ENCODE measurements around the gene MAGEL2. TPM values are rescaled to one million over a fixed set of nuclear protein-coding genes. Genes with fewer than 3 reads are reported as not detected.

The MAGEL2 gene
- total and polyA plus RNA-seq, 4 experiments from 2014 or later, result not detected

DNA sequence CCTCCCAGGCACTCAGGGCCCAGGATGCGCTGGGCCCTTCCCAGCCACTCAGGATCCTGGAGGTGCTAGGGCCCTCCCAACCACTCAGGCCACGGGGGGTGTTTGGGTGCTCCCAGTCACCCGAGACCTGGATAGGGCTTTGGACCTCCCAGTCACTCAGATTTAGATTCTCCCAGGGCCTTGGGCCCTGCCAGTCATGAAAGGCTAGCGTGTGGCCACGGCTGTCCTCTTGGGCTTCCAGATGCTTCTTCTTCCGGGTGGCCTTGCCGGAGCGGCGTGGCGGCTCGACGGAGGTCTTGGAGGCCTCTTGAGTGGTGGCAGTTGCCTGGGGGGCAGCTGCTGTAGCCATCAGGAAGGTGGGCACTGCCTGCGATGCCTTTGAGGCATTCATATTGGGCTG is 2.8 kb downstream of the MAGEL2 start:
- no peaks in the 10 kb centered on the region for H3K9me3 ChIP-seq (ENCODE audit: control insufficient read depth in 1 of 2, low read length in 2 of 2)
- no peak for DNase-seq
- H3K9me3 Mint-ChIP-seq, result no peaks in the 10 kb centered on the region
- no peaks in the 10 kb centered on the region for H3K36me3 ChIP-seq (ENCODE audit: insufficient read depth, low read length)
- H3K4me3 ChIP-seq (ENCODE audit: low read length in 2 of 2), result no peak overlapping the region
- no peaks in the 10 kb centered on the region for H3K27me3 ChIP-seq (ENCODE audit: insufficient read depth, low read length)
- H3K4me3 Mint-ChIP-seq, result no peak overlapping the region
- no peak overlapping the region for H3K27ac Mint-ChIP-seq
- intact Hi-C loops (cut with micrococcal nuclease), result no loop called here
- H3K36me3 Mint-ChIP-seq, result no peaks in the 10 kb centered on the region
- H3K27me3 Mint-ChIP-seq, result peaks cover 2 to 4% of the 10 kb centered on the region in 2 donors
- H3K4me1 ChIP-seq (ENCODE audit: insufficient read depth, low read length), result no peaks in the 10 kb centered on the region
- ChIA-PET CTCF (ENCODE audit: partially characterized antibody) (interaction anchor here (2.7 kb wide), 1 partner anchor 1856 kb away, joined by 17 read pairs; no protein-coding TSS in a partner anchor), POLR2A (ENCODE audit: partially characterized antibody) (no interaction called here)
- no peaks in the 10 kb centered on the region for H3K4me1 Mint-ChIP-seq
- no peak overlapping the region for H3K27ac ChIP-seq (ENCODE audit: low read depth, low read length)

DNA sequence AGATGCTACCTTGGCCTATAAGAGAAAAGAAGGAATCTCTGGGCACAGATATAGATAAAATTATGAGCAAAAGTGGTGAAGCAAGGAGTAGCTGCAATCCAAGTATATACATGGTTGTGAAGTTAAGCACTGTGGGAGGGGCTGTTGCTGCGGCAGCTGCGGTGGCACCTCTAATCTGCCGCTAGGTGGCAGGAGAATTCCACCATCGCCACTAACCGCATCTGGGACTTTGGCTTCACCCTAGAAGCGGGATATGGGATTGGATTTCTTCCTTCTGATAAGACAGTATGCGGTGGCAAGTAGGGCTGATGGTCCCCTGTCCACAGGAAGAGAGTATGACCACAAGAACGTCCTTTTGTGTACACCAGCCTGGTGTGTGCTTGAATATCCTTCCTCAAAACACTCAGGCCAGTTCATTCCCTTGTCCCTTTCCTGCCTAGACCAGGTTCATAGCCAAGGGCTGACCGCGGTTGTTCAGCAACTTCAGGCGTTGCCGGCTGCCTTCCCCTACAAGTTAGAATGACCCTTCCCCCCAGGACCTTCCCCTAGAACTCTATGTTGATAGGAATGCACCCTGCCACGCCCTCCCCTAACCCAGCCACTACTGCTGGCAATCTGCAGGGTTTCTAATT is 5.1 kb downstream of the MAGEL2 start:
- intact Hi-C loops (cut with micrococcal nuclease), result no loop called here
- Histone ChIP-seq H3K27ac (ENCODE audit: low read depth, low read length) (no peak overlapping the region), H3K9me3 (ENCODE audit: control insufficient read depth in 1 of 2, low read length in 2 of 2) (no peaks in the 10 kb centered on the region), H3K36me3 (ENCODE audit: insufficient read depth, low read length) (no peaks in the 10 kb centered on the region), H3K4me1 (ENCODE audit: insufficient read depth, low read length) (no peaks in the 10 kb centered on the region), H3K27me3 (ENCODE audit: insufficient read depth, low read length) (no peaks in the 10 kb centered on the region), H3K4me3 (ENCODE audit: low read length in 2 of 2) (no peak overlapping the region)
- ChIA-PET POLR2A (ENCODE audit: partially characterized antibody) (no interaction called here), CTCF (ENCODE audit: partially characterized antibody) (interaction anchor here (0.7 to 1.9 kb wide), 5 partner anchors 9 to 1862 kb away, joined by 3 to 6 read pairs (median 4); no protein-coding TSS in a partner anchor)
- Mint-ChIP-seq H3K4me1 (no peaks in the 10 kb centered on the region), H3K27me3 (peaks cover 0 to 2% of the 10 kb centered on the region in 2 donors), H3K9me3 (no peaks in the 10 kb centered on the region), H3K4me3 (no peak overlapping the region), H3K27ac (no peak overlapping the region), H3K36me3 (no peaks in the 10 kb centered on the region)
- DNase-seq, result peak in 4 of 5 donors; percentile 4 to 15 (median 9)

DNA sequence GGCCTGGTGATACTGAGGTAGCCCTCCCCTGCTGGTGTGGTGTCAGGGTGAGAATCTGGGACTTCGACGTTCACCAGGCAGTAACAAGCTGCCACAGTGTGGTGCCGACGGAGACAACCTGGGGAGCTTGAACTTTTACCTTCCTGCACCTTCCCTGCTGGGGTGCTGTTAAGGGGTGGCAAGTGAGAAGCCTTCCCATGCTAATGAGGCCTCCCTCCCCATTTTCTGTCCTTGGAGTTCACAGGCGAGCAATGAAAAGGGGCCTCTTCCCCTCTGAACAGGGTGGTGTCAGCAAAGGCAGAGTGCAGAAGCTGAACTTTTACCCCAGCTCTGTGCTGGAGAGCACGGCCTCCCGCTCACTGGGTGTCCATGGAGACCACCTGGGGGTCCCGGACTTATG is 13.5 kb downstream of the MAGEL2 start:
- H3K27me3 ChIP-seq (ENCODE audit: insufficient read depth, low read length), result no peaks in the 10 kb centered on the region
- Mint-ChIP-seq H3K9me3 (no peaks in the 10 kb centered on the region), H3K27ac (no peak overlapping the region), H3K4me1 (no peaks in the 10 kb centered on the region), H3K4me3 (no peak overlapping the region), H3K27me3 (peaks cover under 1 to 3% of the 10 kb centered on the region in 2 donors), H3K36me3 (no peaks in the 10 kb centered on the region)
- no peak overlapping the region for H3K4me3 ChIP-seq (ENCODE audit: low read length in 2 of 2)
- no peaks in the 10 kb centered on the region for H3K9me3 ChIP-seq (ENCODE audit: control insufficient read depth in 1 of 2, low read length in 2 of 2)
- no peaks in the 10 kb centered on the region for H3K36me3 ChIP-seq (ENCODE audit: insufficient read depth, low read length)
- intact Hi-C loops (cut with micrococcal nuclease), result no loop called here
- DNase-seq, result no peak
- H3K4me1 ChIP-seq (ENCODE audit: insufficient read depth, low read length), result no peaks in the 10 kb centered on the region
- H3K27ac ChIP-seq (ENCODE audit: low read depth, low read length), result no peak overlapping the region
- POLR2A ChIA-PET (ENCODE audit: partially characterized antibody), result no interaction called here
- CTCF ChIA-PET (ENCODE audit: partially characterized antibody), result no interaction called here

DNA sequence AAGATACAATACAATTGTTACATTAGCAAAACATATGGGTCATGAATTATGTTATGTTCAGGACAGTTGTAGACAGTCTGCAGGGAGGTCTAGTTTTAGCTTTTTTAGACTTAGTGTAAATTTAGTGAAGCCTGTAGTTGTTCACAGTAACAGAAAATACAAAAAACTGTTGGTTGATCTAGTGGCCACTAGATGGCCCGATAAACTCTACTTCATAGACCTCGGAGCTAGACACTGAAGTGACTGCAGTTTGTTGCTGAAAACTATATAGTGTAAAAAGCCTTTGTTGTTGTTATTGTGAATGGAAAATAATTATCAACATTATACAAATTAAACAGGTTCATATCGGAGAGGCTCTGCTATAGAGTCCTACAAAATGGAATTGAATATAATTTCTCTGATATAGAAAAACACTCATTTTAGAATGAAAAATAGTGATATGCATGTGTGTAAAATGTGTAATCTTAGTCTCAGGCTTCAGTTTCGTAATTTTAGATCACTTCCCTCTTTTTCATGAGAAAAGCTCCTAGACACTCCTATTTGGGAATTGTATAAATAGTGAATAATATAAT is 18.3 kb downstream of the MAGEL2 start:
- no peaks in the 10 kb centered on the region for H3K4me1 ChIP-seq (ENCODE audit: insufficient read depth, low read length)
- H3K4me3 ChIP-seq (ENCODE audit: low read length in 2 of 2), result no peak overlapping the region
- ChIA-PET POLR2A (ENCODE audit: partially characterized antibody) (no interaction called here), CTCF (ENCODE audit: partially characterized antibody) (interaction anchor here (1.3 to 1.4 kb wide), 2 partner anchors 10 to 15 kb away, joined by 6 read pairs; no protein-coding TSS in a partner anchor)
- Mint-ChIP-seq H3K36me3 (no peaks in the 10 kb centered on the region), H3K4me1 (no peaks in the 10 kb centered on the region), H3K9me3 (peaks cover 0 to 6% (median 0%) of the 10 kb centered on the region in 8 donors), H3K4me3 (no peak overlapping the region), H3K27ac (no peak overlapping the region), H3K27me3 (peaks cover 3 to 7% of the 10 kb centered on the region in 2 donors)
- intact Hi-C loops (cut with micrococcal nuclease), result no loop called here
- H3K27ac ChIP-seq (ENCODE audit: low read depth, low read length), result no peak overlapping the region
- DNase-seq, result no peak
- no peaks in the 10 kb centered on the region for H3K9me3 ChIP-seq (ENCODE audit: control insufficient read depth in 1 of 2, low read length in 2 of 2)
- H3K36me3 ChIP-seq (ENCODE audit: insufficient read depth, low read length), result no peaks in the 10 kb centered on the region
- no peaks in the 10 kb centered on the region for H3K27me3 ChIP-seq (ENCODE audit: insufficient read depth, low read length)

DNA sequence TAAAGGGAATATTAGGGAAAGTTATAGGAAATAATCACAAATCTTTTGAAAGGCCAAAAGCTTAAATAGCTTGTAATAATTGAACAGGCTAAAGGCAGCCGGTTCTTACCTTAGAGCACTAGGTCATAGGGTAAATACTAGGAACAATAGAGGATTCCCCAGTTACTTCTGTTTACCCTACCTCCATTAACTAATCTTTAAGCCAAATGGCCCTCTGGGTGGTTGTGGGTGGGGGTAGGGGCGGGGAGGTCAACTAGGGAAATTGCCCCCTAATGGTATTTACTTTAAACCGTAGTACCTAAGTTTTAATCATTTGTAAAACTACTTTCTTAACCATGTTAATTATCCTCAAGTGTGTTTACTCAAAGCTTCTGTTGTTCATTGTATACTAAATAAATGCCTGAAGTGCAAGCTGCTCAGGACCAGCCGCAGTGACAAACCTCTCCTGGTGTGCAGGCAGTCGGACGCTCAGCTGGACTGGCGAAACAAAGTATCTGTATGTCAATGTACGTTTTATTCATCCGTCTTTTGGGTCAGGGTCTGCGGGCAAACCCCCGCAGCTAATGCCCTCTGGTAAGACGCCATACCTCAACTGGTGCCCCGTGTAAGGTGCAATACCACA is 18.9 kb downstream of the MAGEL2 start:
- Mint-ChIP-seq H3K27ac (no peak overlapping the region), H3K9me3 (peaks cover 0 to 6% (median 0%) of the 10 kb centered on the region in 8 donors), H3K4me3 (no peak overlapping the region), H3K4me1 (no peaks in the 10 kb centered on the region), H3K27me3 (peaks cover 3 to 7% of the 10 kb centered on the region in 2 donors), H3K36me3 (no peaks in the 10 kb centered on the region)
- CTCF ChIA-PET (ENCODE audit: partially characterized antibody), result interaction anchor here (1.3 to 1.4 kb wide), 2 partner anchors 10 to 15 kb away, joined by 6 read pairs; no protein-coding TSS in a partner anchor
- no peaks in the 10 kb centered on the region for H3K9me3 ChIP-seq (ENCODE audit: control insufficient read depth in 1 of 2, low read length in 2 of 2)
- no peak for DNase-seq
- POLR2A ChIA-PET (ENCODE audit: partially characterized antibody), result no interaction called here
- no peaks in the 10 kb centered on the region for H3K27me3 ChIP-seq (ENCODE audit: insufficient read depth, low read length)
- H3K36me3 ChIP-seq (ENCODE audit: insufficient read depth, low read length), result no peaks in the 10 kb centered on the region
- no peak overlapping the region for H3K4me3 ChIP-seq (ENCODE audit: low read length in 2 of 2)
- intact Hi-C loops (cut with micrococcal nuclease), result no loop called here
- no peak overlapping the region for H3K27ac ChIP-seq (ENCODE audit: low read depth, low read length)
- no peaks in the 10 kb centered on the region for H3K4me1 ChIP-seq (ENCODE audit: insufficient read depth, low read length)

DNA sequence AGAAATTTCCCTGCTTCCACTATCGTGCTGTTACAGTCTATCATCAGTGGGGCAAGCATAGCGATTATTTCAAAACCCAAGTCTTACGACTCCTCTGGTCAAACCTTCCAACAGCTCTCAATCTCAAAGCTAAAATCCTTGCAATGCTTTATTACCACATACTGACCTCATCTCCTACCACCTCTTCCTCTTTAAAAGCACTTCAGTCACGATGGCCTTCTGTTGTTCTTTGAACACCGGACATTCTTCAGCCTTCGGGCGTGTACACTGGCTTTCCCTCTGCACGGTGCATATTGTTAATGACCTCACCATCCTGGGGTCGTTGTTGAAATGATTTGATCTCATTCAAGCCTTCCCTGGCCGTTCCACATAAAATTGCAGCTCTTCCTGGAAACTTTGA is 31.1 kb downstream of the MAGEL2 start:
- H3K27ac ChIP-seq (ENCODE audit: low read depth, low read length), result no peak overlapping the region
- no peaks in the 10 kb centered on the region for H3K36me3 ChIP-seq (ENCODE audit: insufficient read depth, low read length)
- no peak overlapping the region for H3K4me3 ChIP-seq (ENCODE audit: low read length in 2 of 2)
- DNase-seq, result no peak
- H3K36me3 Mint-ChIP-seq, result no peaks in the 10 kb centered on the region
- no peaks in the 10 kb centered on the region for H3K4me1 Mint-ChIP-seq
- ChIA-PET CTCF (ENCODE audit: partially characterized antibody) (no interaction called here), POLR2A (ENCODE audit: partially characterized antibody) (no interaction called here)
- no peaks in the 10 kb centered on the region for H3K4me1 ChIP-seq (ENCODE audit: insufficient read depth, low read length)
- H3K9me3 ChIP-seq (ENCODE audit: control insufficient read depth in 1 of 2, low read length in 2 of 2), result no peaks in the 10 kb centered on the region
- intact Hi-C loops (cut with micrococcal nuclease), result no loop called here
- no peak overlapping the region for H3K27ac Mint-ChIP-seq
- H3K27me3 ChIP-seq (ENCODE audit: insufficient read depth, low read length), result no peaks in the 10 kb centered on the region
- H3K9me3 Mint-ChIP-seq, result peaks cover 0 to 10% (median 4%) of the 10 kb centered on the region in 8 donors
- no peaks in the 10 kb centered on the region for H3K27me3 Mint-ChIP-seq
- no peak overlapping the region for H3K4me3 Mint-ChIP-seq

DNA sequence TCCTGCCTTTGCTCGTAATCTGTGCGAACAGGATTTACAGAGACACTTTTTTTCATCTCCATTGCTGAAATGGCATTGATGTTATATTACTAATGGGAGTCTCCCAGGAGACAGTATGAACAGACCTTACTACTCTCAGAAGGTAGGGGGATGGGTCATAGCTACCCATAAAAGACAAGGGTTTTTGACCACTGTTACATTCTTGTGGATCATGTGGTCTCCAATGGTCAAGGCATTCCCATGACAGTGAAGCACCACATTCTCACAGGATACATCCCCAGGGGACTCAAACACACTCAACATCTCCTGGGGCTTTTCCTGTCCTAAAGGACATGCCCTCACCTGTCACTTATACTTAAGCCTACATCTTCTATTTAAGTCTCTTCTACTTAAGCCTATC is 41.4 kb downstream of the MAGEL2 start:
- no peaks in the 10 kb centered on the region for H3K36me3 ChIP-seq (ENCODE audit: insufficient read depth, low read length)
- no peak overlapping the region for H3K4me3 ChIP-seq (ENCODE audit: low read length in 2 of 2)
- DNase-seq, result no peak
- Mint-ChIP-seq H3K36me3 (no peaks in the 10 kb centered on the region), H3K4me1 (no peaks in the 10 kb centered on the region), H3K27me3 (peaks cover 1% of the 10 kb centered on the region in 2 donors), H3K9me3 (peaks cover 0 to 8% (median under 1%) of the 10 kb centered on the region in 8 donors), H3K27ac (no peak overlapping the region), H3K4me3 (no peak overlapping the region)
- intact Hi-C loops (cut with micrococcal nuclease), result no loop called here
- no peaks in the 10 kb centered on the region for H3K27me3 ChIP-seq (ENCODE audit: insufficient read depth, low read length)
- ChIA-PET CTCF (ENCODE audit: partially characterized antibody) (interaction anchor here (0.8 kb wide), 1 partner anchor 15 kb away, joined by 3 read pairs; no protein-coding TSS in a partner anchor), POLR2A (ENCODE audit: partially characterized antibody) (no interaction called here)
- no peak overlapping the region for H3K27ac ChIP-seq (ENCODE audit: low read depth, low read length)
- H3K9me3 ChIP-seq (ENCODE audit: control insufficient read depth in 1 of 2, low read length in 2 of 2), result no peaks in the 10 kb centered on the region
- H3K4me1 ChIP-seq (ENCODE audit: insufficient read depth, low read length), result no peaks in the 10 kb centered on the region
